Loucy (cell line): Measurements from ENCODE around the gene KDM6A.
"Not testable (repeated sequence)": the region's sequence is repeated elsewhere in the genome, so short reads cannot be mapped to it uniquely, and the experiment has no call there.

ENCODE experiments used
- H2AFZ ChIP-seq: fragments of 200-600 bp; sonication (generic); 2 replicates; pipeline ENCODE4 v1.6.0; 2016; ENCODE audit warnings: antibody characterized with exemption, mild to moderate bottlenecking, low read length, moderate library complexity
- H3F3A ChIP-seq: fragments of 200-600 bp; 2 replicates; pipeline ENCODE4 v1.6.0; 2016; ENCODE audit warnings: antibody characterized with exemption, low read depth, mild to moderate bottlenecking
- H3K27me3 ChIP-seq: fragments of 200-600 bp; sonication (generic); 2 replicates; pipeline ENCODE4 v1.6.1; 2014; ENCODE audit warnings: low read length, mild to moderate bottlenecking; ENCODE audit not compliant: insufficient read depth, poor library complexity, severe bottlenecking
- H3K36me3 ChIP-seq: fragments of 200-600 bp; sonication (generic); 2 replicates; pipeline ENCODE4 v1.6.1; 2016; ENCODE audit warnings: low read length; ENCODE audit not compliant: insufficient read depth
- H3K4me1 ChIP-seq: fragments of 200-600 bp; sonication (generic); 2 replicates; pipeline ENCODE4 v1.5.1; 2014; ENCODE audit warnings: low read length, mild to moderate bottlenecking; ENCODE audit not compliant: insufficient read depth, poor library complexity, severe bottlenecking
- H3K4me2 ChIP-seq: fragments of 200-600 bp; sonication (generic); 2 replicates; pipeline ENCODE4 v1.6.0; 2014; ENCODE audit warnings: antibody characterized with exemption, low read length, low read depth, mild to moderate bottlenecking; ENCODE audit not compliant: poor library complexity, severe bottlenecking
- H3K4me3 ChIP-seq: fragments of 200-600 bp; sonication (generic); 2 replicates; pipeline ENCODE4 v1.5.1; 2014; ENCODE audit warnings: low read length, mild to moderate bottlenecking, mixed read lengths; ENCODE audit not compliant: poor library complexity, severe bottlenecking
- H3K79me2 ChIP-seq: fragments of 200-600 bp; sonication (generic); 2 replicates; pipeline ENCODE4 v1.6.1; 2014; ENCODE audit warnings: low read length; ENCODE audit not compliant: insufficient read depth
- H3K9ac ChIP-seq: fragments of 200-600 bp; sonication (generic); 2 replicates; pipeline ENCODE4 v1.6.0; 2014; ENCODE audit warnings: mild to moderate bottlenecking, low read depth, low read length, moderate library complexity; ENCODE audit not compliant: poor library complexity, severe bottlenecking
- H3K9me2 ChIP-seq: fragments of 200-600 bp; sonication (generic); replicated peaks from 2 replicates; pipeline ENCODE4 v1.6.1; 2016; ENCODE audit warnings: low read depth, low read length, mixed read lengths
- H3K9me3 ChIP-seq: fragments of 200-600 bp; sonication (generic); 2 replicates; pipeline ENCODE4 v1.6.1; 2014; ENCODE audit warnings: mild to moderate bottlenecking, antibody characterized with exemption, low read length, low read depth; ENCODE audit not compliant: insufficient read depth
- H4K20me1 ChIP-seq: fragments of 200-600 bp; sonication (generic); 2 replicates; pipeline ENCODE4 v1.6.0; 2014; ENCODE audit warnings: antibody characterized with exemption, low read length, mild to moderate bottlenecking; ENCODE audit not compliant: insufficient read depth, poor library complexity, severe bottlenecking
- EZH2phosphoT487 ChIP-seq: fragments of 200-600 bp; IDR thresholded peaks from 2 replicates; pipeline ENCODE4 v1.6.1; 2018; ENCODE audit warnings: antibody characterized with exemption, mild to moderate bottlenecking, moderate library complexity, borderline replicate concordance
- TF ChIP-seq, protein P1 (sequence below): fragments of 200-600 bp; sonication (generic); conservative IDR thresholded peaks from 2 replicates; pipeline ENCODE4 v1.5.1; 2014; ENCODE audit warnings: mild to moderate bottlenecking, antibody characterized with exemption, low read length

The KDM6A gene

DNA sequence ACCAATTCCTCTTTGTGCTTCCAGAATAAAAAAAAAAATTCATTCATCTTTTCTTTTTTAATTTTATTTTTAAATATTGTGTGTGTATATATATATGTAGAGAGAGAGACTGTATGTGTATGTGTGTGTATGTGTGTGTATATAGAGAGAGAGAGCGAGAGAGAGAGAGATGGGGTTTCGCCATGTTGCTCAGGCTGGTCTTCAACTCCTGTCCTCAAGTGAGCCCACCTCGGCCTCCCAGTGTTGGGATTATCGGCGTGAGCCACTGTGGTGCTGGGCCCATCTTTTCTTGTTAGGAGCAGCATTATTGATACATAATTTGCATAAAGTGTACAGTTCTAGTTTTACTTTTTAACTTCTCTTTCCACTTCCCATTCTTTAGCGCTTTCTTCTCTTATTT lies 33.6 kb downstream of the KDM6A start:
- H3K27me3 ChIP-seq, result no peaks in the 10 kb centered on the region
- no peak overlapping the region for H2AFZ ChIP-seq
- no peaks in the 10 kb centered on the region for H3K36me3 ChIP-seq
- no peak overlapping the region for H3K4me3 ChIP-seq
- peaks cover 51% of the 10 kb centered on the region for H4K20me1 ChIP-seq
- peaks cover 86% of the 10 kb centered on the region for H3K79me2 ChIP-seq
- H3K9ac ChIP-seq, result no peak overlapping the region
- no peaks in the 10 kb centered on the region for H3F3A ChIP-seq
- H3K9me2 ChIP-seq, result no peaks in the 10 kb centered on the region
- no peaks in the 10 kb centered on the region for H3K9me3 ChIP-seq
- H3K4me2 ChIP-seq, result no peak overlapping the region
- peaks cover 10% of the 10 kb centered on the region for H3K4me1 ChIP-seq
- TF ChIP-seq, protein P1, sequence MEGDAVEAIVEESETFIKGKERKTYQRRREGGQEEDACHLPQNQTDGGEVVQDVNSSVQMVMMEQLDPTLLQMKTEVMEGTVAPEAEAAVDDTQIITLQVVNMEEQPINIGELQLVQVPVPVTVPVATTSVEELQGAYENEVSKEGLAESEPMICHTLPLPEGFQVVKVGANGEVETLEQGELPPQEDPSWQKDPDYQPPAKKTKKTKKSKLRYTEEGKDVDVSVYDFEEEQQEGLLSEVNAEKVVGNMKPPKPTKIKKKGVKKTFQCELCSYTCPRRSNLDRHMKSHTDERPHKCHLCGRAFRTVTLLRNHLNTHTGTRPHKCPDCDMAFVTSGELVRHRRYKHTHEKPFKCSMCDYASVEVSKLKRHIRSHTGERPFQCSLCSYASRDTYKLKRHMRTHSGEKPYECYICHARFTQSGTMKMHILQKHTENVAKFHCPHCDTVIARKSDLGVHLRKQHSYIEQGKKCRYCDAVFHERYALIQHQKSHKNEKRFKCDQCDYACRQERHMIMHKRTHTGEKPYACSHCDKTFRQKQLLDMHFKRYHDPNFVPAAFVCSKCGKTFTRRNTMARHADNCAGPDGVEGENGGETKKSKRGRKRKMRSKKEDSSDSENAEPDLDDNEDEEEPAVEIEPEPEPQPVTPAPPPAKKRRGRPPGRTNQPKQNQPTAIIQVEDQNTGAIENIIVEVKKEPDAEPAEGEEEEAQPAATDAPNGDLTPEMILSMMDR, result no peak
- no peak for TF ChIP-seq EZH2phosphoT487

DNA sequence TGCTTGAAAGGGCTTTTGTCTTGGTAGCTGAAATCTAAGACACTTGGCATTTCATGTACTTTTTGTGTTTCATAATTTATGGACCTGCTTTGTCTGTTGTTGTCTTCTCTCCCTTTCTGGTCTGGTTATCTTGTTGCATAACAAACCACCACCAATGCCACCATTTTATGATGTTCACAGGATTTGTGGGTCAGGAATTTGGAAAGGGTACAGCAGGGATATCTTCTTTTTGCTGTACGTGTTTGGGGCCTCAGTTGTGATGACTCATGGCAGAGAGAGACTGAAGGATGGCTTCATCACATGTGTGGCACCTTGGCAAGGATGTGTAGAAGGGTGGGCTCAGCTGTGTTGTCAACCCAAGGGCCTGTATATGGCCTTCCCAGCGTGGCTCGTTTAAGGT lies 35.2 kb downstream of the KDM6A start:
- Histone ChIP-seq H3K27me3 (no peaks in the 10 kb centered on the region), H3K4me2 (no peak overlapping the region), H3K9me3 (no peaks in the 10 kb centered on the region), H3K9me2 (no peaks in the 10 kb centered on the region), H3K9ac (no peak overlapping the region), H2AFZ (no peak overlapping the region), H3K4me1 (peaks cover 10% of the 10 kb centered on the region), H3F3A (no peaks in the 10 kb centered on the region), H3K36me3 (no peaks in the 10 kb centered on the region), H4K20me1 (peaks cover 48% of the 10 kb centered on the region), H3K79me2 (peaks cover 84% of the 10 kb centered on the region), H3K4me3 (no peak overlapping the region)
- TF ChIP-seq EZH2phosphoT487, result no peak
- TF ChIP-seq, protein P1, result no peak

DNA sequence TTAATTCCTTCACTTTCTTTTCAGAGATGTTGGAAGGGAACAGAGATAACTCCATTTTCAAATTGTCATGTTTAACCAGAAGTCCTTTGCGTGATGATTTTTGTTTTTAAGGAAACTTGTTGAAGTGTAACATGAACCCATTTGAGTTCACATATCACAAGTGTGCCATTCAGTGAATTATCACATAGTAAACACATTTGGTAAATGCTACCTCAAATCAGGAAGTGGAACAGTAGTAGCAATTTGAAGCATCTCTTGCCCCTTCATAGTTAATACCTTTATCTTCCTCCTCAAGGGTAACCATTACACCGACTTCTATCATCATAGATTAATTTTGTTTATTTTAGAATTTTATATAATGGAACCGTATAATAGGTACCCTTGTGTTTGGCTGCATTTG lies 35.8 kb downstream of the KDM6A start:
- H3K9ac ChIP-seq, result no peak overlapping the region
- peaks cover 44% of the 10 kb centered on the region for H4K20me1 ChIP-seq
- peaks cover 84% of the 10 kb centered on the region for H3K79me2 ChIP-seq
- no peaks in the 10 kb centered on the region for H3K36me3 ChIP-seq
- no peaks in the 10 kb centered on the region for H3K27me3 ChIP-seq
- no peak overlapping the region for H2AFZ ChIP-seq
- no peak overlapping the region for H3K4me2 ChIP-seq
- H3F3A ChIP-seq, result no peaks in the 10 kb centered on the region
- TF ChIP-seq EZH2phosphoT487, result no peak
- TF ChIP-seq, protein P1, result no peak
- peaks cover 10% of the 10 kb centered on the region for H3K4me1 ChIP-seq
- no peaks in the 10 kb centered on the region for H3K9me3 ChIP-seq
- no peak overlapping the region for H3K4me3 ChIP-seq
- no peaks in the 10 kb centered on the region for H3K9me2 ChIP-seq

DNA sequence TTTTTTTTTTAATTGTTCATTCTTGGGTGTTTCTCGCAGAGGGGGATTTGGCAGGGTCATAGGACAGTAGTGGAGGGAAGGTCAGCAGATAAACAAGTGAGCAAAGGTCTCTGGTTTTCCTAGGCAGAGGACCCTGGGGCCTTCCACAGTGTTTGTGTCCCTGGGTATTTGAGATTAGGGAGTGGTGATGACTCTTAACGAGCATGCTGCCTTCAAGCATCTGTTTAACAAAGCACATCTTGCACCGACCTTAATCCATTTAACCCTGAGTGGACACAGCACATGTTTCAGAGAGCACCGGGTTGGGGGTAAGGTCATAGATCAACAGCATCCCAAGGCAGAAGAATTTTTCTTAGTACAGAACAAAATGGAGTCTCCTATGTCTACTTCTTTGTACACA lies 37.5 kb downstream of the KDM6A start:
- Histone ChIP-seq H3K4me1 (peaks cover 14% of the 10 kb centered on the region), H4K20me1 (peaks cover 34% of the 10 kb centered on the region), H3K79me2 (peaks cover 84% of the 10 kb centered on the region)
- H3K4me3 ChIP-seq, H3K4me2 ChIP-seq, H3K36me3 ChIP-seq, H3K9me3 ChIP-seq, H3K9me2 ChIP-seq, H3K27me3 ChIP-seq, H2AFZ ChIP-seq, H3F3A ChIP-seq, H3K9ac ChIP-seq: not testable (repeated sequence)

DNA sequence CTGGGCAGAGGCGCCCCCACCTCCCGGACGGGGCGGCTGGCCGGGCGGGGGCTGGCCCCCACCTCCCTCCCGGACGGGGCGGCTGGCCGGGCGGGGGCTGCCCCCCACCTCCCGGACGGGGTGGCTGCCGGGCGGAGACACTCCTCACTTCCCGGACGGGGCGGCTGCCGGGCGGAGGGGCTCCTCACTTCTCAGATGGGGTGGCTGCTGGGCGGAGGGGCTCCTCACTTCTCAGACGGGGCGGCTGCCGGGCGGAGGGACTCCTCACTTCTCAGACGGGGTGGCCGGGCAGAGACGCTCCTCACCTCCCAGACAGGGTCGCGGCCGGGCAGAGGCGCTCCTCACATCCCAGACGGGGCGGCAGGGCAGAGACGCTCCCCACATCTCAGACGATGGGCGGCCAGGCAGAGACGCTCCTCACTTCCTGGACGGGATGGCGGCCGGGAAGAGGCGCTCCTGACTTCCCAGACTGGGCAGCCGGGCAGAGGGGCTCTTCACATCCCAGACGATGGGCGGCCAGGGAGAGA lies 38.1 kb downstream of the KDM6A start:
- not testable (repeated sequence) for H3F3A ChIP-seq, H2AFZ ChIP-seq, H3K36me3 ChIP-seq, H3K4me2 ChIP-seq, H3K9ac ChIP-seq, H3K9me2 ChIP-seq, H3K4me3 ChIP-seq, H3K9me3 ChIP-seq, H3K27me3 ChIP-seq
- peaks cover 28% of the 10 kb centered on the region for H4K20me1 ChIP-seq
- H3K79me2 ChIP-seq, result peaks cover 83% of the 10 kb centered on the region
- peaks cover 14% of the 10 kb centered on the region for H3K4me1 ChIP-seq
